Thyroid gland (tissue), 4 donors: ENCODE measurements around the gene UMODL1. TPM values are rescaled to one million over a fixed set of nuclear protein-coding genes. Genes with fewer than 3 reads are reported as not detected.

Experiments
- DNase-seq, 2 donors: peaks; one replicate each; pipeline ENCODE4 v3.0.0-alpha.2; 2019
- H3K27ac ChIP-seq, 3 donors: fragments of 200-600 bp; sonication (generic); 1 replicate in 2 of 3; 2 replicates in 1 of 3; pipeline ENCODE4 v1.5.1; 2016 to 2019; ENCODE audit warnings: mild to moderate bottlenecking in 1 of 3, moderate library complexity in 1 of 3
- H3K27me3 ChIP-seq: fragments of 200-600 bp; sonication (generic); one replicate; pipeline ENCODE4 v1.5.1; 2019
- H3K36me3 ChIP-seq, 2 donors: fragments of 200-600 bp; sonication (generic); one replicate each; pipeline ENCODE4 v1.5.1; 2016 to 2019
- H3K4me1 ChIP-seq, 2 donors: fragments of 200-600 bp; sonication (generic); one replicate each; pipeline ENCODE4 v1.5.1; 2017 to 2019
- H3K4me3 ChIP-seq, 3 donors: fragments of 200-600 bp; sonication (generic); replicated peaks in 1 of 3; 1 replicate in 2 of 3; 2 replicates in 1 of 3; pipeline ENCODE4 v1.5.1; 2016; ENCODE audit warnings: mild to moderate bottlenecking in 1 of 3
- H3K9me3 ChIP-seq: fragments of 200-600 bp; sonication (generic); one replicate; pipeline ENCODE4 v1.5.1; 2017
- POLR2A ChIP-seq, 2 donors: fragments of 450-650 bp; IDR thresholded peaks; one replicate each; pipeline ENCODE4 v1.6.1; 2017; ENCODE audit warnings: antibody characterized with exemption in 2 of 2, mild to moderate bottlenecking in 2 of 2, moderate library complexity in 1 of 2
- WGBS, 2 donors: methylation state at CpG; one replicate each; pipeline ENCODE4 v1.1.5; 2017; 5-methylcytosine and 5-hydroxymethylcytosine counted together
- intact Hi-C: fragments of 100-400 bp; cut with DNase I; formaldehyde crosslinking; loops from one replicate; pipeline ENCODE4 v1.15.1; 2023
- total RNA-seq, 4 donors: library from RNA; depleted of rRNA; stranded (reverse); fragments of >200 nt; gene quantifications; one replicate each; pipeline ENCODE4 v1.2.3, GENCODE V29; 2016
- TF ChIP-seq, protein P1 (sequence below), 6 experiments: fragments of 200-600 bp in 3 of 6; fragments of 450-650 bp in 3 of 6; sonication (generic) in 3 of 6; IDR thresholded peaks; one replicate each; pipeline ENCODE4 v1.5.1; 2016 to 2019; ENCODE audit warnings: antibody characterized with exemption in 6 of 6, mild to moderate bottlenecking in 2 of 6, inconsistent platforms in 1 of 6, moderate library complexity in 1 of 6

UMODL1 gene
- total RNA-seq, 4 donors from 2014 or later, result not detected

DNA sequence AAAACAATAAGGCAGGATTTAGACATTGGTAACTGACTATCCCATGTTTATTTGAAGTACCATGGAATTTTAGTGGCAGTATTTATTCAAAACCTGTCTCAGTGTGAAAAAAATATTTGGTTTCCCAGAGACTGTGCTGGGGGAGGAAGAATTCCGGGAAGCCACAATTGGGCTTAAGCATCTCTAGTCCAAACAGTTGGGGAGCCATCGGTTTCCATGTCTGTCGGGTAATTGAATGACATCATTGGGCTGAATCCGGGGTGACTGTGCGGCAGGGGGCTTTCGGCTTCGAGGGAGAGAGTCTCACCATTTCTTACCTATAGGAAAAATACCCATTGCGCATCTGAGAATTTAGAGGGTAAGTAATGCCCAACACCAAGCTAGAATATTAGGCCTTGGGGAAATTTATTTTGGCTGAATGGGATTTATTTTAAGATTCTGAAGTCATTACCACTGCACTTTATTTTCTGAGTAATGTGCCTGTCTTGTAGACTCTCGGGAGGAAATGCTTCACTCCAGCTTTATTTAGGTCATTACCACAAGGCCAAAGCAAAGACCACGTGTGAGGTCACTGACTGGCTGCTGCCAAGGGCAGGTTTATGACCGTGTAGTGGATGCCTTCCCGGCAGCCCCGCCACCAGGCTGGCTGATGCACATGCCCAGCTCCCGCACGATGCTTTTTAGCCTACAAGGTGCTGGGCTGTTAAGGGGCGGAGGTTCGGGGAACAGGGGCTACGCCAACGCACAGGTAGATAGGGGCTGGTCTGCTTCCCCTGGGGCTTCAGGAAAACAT lies 23.1 kb upstream of the UMODL1 start:
- Histone ChIP-seq H3K4me1 (peaks cover 0 to 13% of the 10 kb centered on the region in 2 donors), H3K4me3 (no peak overlapping the region), H3K27me3 (no peaks in the 10 kb centered on the region), H3K9me3 (no peaks in the 10 kb centered on the region), H3K36me3 (no peaks in the 10 kb centered on the region), H3K27ac (no peak overlapping the region)
- 73% methylated on average over 19 of the region's 19 CpGs for WGBS, 2 donors
- DNase-seq, result peak; percentile 13 to 31
- intact Hi-C loops, result no loop called here
- TF ChIP-seq, protein P1, sequence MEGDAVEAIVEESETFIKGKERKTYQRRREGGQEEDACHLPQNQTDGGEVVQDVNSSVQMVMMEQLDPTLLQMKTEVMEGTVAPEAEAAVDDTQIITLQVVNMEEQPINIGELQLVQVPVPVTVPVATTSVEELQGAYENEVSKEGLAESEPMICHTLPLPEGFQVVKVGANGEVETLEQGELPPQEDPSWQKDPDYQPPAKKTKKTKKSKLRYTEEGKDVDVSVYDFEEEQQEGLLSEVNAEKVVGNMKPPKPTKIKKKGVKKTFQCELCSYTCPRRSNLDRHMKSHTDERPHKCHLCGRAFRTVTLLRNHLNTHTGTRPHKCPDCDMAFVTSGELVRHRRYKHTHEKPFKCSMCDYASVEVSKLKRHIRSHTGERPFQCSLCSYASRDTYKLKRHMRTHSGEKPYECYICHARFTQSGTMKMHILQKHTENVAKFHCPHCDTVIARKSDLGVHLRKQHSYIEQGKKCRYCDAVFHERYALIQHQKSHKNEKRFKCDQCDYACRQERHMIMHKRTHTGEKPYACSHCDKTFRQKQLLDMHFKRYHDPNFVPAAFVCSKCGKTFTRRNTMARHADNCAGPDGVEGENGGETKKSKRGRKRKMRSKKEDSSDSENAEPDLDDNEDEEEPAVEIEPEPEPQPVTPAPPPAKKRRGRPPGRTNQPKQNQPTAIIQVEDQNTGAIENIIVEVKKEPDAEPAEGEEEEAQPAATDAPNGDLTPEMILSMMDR (IDR thresholded peaks at IDR 0.05), result no peak
- TF ChIP-seq POLR2A (IDR thresholded peaks at IDR 0.05), result no peak

DNA sequence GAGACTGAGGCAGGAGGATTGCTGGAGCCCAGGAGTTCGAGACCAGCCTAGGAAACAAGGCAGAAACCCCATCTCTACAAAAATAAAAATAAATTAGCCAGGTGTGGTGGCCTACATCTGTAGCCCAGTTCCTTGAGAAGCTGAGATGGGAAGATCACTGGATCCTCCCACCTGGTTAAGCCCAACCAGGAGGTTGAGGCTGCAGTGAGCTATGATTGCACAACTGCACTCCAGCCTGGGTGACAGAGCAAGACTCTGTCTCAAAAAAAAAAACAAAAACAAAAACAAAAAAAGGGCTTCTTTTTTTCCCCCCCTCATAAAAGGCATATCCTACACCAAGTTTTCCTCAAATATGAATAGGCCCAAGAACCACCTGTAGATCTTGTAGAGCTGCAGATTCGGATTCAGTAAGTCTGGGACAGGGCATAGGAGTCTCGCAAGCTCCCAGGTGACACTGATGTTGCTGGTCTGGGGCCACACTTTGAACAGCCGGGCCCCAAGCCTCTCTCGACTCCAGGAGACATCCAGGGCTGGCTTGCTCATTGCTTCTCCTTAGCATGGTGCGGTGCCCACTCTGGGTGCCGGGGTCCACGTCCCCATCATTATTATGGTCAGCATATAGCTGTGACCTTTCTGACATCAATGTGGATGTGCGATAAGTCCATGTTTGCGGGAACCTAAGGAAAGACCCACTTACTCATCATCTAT lies 22.1 kb upstream of the UMODL1 start:
- no peak overlapping the region for H3K4me3 ChIP-seq
- no peak overlapping the region for H3K27ac ChIP-seq
- no peaks in the 10 kb centered on the region for H3K36me3 ChIP-seq
- no peak for TF ChIP-seq POLR2A (IDR thresholded peaks at IDR 0.05)
- TF ChIP-seq, protein P1 (IDR thresholded peaks at IDR 0.05), result no peak
- no peaks in the 10 kb centered on the region for H3K27me3 ChIP-seq
- no peaks in the 10 kb centered on the region for H3K9me3 ChIP-seq
- peaks cover 0 to 13% of the 10 kb centered on the region in 2 donors for H3K4me1 ChIP-seq
- DNase-seq, result no peak
- intact Hi-C loops, result no loop called here
- WGBS, 2 donors, result 93 to 95% methylated on average over 10 of the region's 10 CpGs

DNA sequence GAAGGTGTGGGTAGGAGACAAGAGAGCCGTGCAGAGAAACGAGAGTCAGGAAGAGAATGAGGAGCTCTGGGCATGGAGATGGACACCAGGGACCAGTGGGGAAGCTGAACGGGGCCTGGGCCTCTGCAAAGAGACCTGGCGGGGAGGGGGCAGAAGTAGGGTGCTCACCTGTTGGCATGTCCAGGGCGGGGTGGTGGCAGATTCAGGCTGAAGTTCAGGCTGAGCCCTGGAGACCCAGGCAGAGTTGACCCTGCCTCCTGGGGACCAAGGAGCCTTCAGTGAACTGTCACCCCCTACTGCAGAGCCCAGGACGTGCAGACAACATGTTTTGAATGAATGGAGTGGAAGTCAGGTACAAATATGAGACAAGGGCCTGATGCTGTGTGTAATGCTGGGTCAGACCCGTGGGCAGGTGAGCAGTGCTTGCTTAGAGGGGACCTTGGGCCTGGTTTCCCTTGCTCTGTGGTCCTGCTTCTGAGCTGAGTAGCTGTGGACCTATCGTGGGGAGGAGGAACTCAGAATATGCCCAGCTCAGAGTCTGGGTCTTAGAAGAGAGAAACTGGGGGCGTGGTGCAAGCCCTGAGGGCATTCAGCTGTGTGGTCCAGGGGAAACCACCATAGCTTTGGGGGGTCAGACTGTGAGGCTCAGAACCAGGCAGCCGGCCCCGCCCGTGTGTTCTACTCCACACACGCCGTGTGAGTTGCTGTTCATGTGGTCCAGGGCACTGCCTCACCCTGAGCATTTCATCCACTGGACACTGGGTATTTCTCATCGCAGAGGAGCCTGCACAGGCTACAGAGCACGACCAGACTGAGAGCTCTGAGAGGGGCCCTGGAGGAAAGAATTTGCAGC lies 21.3 kb upstream of the UMODL1 start:
- Histone ChIP-seq H3K36me3 (no peaks in the 10 kb centered on the region), H3K4me3 (no peak overlapping the region), H3K9me3 (no peaks in the 10 kb centered on the region), H3K4me1 (peaks cover 0 to 13% of the 10 kb centered on the region in 2 donors), H3K27ac (no peak overlapping the region), H3K27me3 (no peaks in the 10 kb centered on the region)
- intact Hi-C loops, result no loop called here
- DNase-seq, result no peak
- TF ChIP-seq, protein P1 (IDR thresholded peaks at IDR 0.05), result no peak
- no peak for TF ChIP-seq POLR2A (IDR thresholded peaks at IDR 0.05)
- 84 to 92% methylated on average over 10 to 15 of the region's 16 CpGs for WGBS, 2 donors

DNA sequence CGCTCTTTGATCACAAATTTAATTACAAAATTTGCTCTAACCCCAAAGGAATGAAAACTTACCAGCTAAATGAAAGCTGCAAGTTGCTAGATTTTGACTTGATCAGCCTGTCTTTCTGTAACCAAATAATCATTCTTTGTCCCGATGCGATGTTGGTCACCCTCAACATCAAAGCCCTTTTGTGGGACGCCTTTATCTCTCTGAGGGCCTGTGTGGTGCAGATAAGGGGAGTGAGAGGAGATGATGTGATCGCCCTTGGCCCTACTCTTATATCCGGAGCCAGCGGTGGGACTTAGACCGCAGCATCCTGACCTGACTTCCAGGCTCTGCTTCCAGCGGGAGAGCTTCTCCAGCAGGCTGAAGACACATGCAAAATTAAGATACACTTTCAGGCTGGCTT lies 19.3 kb upstream of the UMODL1 start:
- peaks cover 0 to 15% of the 10 kb centered on the region in 2 donors for H3K4me1 ChIP-seq
- no peaks in the 10 kb centered on the region for H3K27me3 ChIP-seq
- intact Hi-C loops, result no loop called here
- H3K9me3 ChIP-seq, result no peaks in the 10 kb centered on the region
- no peak overlapping the region for H3K4me3 ChIP-seq
- no peak overlapping the region for H3K27ac ChIP-seq
- no peak for DNase-seq
- no peaks in the 10 kb centered on the region for H3K36me3 ChIP-seq
- TF ChIP-seq, protein P1 (IDR thresholded peaks at IDR 0.05), result no peak
- no peak for TF ChIP-seq POLR2A (IDR thresholded peaks at IDR 0.05)
- 61 to 77% methylated on average over 9 of the region's 9 CpGs for WGBS, 2 donors
